IMR-90 (cell line): ENCODE measurements around the gene SMOC1.

Experiments used
- BHLHE40 ChIP-seq: fragments of 150-350 bp; IDR thresholded peaks from 2 replicates; pipeline ENCODE4 v1.6.1; 2016; ENCODE audit warnings: mild to moderate bottlenecking, low read depth, low read length
- FOS ChIP-seq: fragments of 150-350 bp; IDR thresholded peaks from 2 replicates; pipeline ENCODE4 v1.6.1; 2016; ENCODE audit warnings: low read depth, low read length
- MXI1 ChIP-seq: IDR thresholded peaks from 2 replicates; pipeline ENCODE4 v1.6.1; 2012; ENCODE audit warnings: low read depth, mild to moderate bottlenecking, low read length, moderate library complexity, borderline replicate concordance
- POLR2A ChIP-seq: IDR thresholded peaks from 2 replicates; pipeline ENCODE4 v1.6.1; 2012; ENCODE audit warnings: mild to moderate bottlenecking, low read depth, low read length
- TF ChIP-seq, protein P1 (sequence below): conservative IDR thresholded peaks from 2 replicates; pipeline ENCODE4 v1.5.1; 2012; ENCODE audit warnings: mild to moderate bottlenecking, low read depth, low read length, improper control_type of control experiment

DNA sequence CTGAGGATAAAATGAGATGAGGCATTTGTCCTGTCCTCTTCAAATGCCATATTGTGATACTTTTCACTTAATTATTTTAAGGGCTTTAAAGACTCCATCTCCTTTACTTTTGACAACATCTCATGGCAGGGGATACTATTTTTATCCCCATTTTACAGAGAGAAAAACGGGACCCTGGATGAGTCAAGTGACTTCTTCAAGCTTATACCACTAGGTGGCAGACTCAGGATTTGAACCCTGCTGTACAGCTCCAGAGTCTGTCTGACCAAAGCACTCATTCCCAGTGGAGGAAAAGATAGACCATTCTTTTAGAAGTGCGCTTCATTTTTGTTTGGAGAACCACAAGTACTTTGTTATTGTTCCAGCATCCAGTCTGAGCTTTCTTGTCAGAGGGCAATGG is 1.7 kb upstream of the SMOC1 start:
- TF ChIP-seq, protein P1, sequence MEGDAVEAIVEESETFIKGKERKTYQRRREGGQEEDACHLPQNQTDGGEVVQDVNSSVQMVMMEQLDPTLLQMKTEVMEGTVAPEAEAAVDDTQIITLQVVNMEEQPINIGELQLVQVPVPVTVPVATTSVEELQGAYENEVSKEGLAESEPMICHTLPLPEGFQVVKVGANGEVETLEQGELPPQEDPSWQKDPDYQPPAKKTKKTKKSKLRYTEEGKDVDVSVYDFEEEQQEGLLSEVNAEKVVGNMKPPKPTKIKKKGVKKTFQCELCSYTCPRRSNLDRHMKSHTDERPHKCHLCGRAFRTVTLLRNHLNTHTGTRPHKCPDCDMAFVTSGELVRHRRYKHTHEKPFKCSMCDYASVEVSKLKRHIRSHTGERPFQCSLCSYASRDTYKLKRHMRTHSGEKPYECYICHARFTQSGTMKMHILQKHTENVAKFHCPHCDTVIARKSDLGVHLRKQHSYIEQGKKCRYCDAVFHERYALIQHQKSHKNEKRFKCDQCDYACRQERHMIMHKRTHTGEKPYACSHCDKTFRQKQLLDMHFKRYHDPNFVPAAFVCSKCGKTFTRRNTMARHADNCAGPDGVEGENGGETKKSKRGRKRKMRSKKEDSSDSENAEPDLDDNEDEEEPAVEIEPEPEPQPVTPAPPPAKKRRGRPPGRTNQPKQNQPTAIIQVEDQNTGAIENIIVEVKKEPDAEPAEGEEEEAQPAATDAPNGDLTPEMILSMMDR = peak; percentile 56
- TF ChIP-seq FOS (no peak), POLR2A (no peak), MXI1 (no peak), BHLHE40 (no peak)
